Adrenal gland (tissue), 5 donors: Measurements from ENCODE around the gene PPP3CA.

Experiments
- CTCF ChIP-seq, 6 experiments: fragments of 450-650 bp in 4 of 6; fragments of 200-600 bp in 2 of 6; sonication (generic) in 1 of 6; IDR thresholded peaks; 1 replicate in 5 of 6; 2 replicates in 1 of 6; pipeline versions ENCODE4 v1.5.1 to v1.8.0; 2016 to 2021; ENCODE audit warnings: antibody characterized with exemption in 6 of 6, mild to moderate bottlenecking in 2 of 6, moderate library complexity in 1 of 6
- POLR2A ChIP-seq, 2 donors: fragments of 450-650 bp; IDR thresholded peaks; one replicate each; pipeline ENCODE4 v1.6.1; 2017; ENCODE audit warnings: antibody characterized with exemption in 2 of 2, mild to moderate bottlenecking in 2 of 2, moderate library complexity in 1 of 2
- donor health status: DM: no; HTN: no; CAD: no.

GRCh38 chr4:101075536-101075935 is 271.8 kb downstream of the PPP3CA start:
- TF ChIP-seq POLR2A (IDR thresholded peaks at IDR 0.05): no peak
- no peak for TF ChIP-seq CTCF (IDR thresholded peaks at IDR 0.05)
